ENCODE measurements around the gene RPRM. TPM values are rescaled to one million over a fixed set of nuclear protein-coding genes. Genes with fewer than 3 reads are reported as not detected.
"Not testable (repeated sequence)": the region's sequence is repeated elsewhere in the genome, so short reads cannot be mapped to it uniquely, and the experiment has no call there.

The RPRM gene
- total and polyA plus RNA-seq, 10 donors, result 0.56 to 2.2 (median 1.5) TPM

GRCh38 chr2:153510996-153511395 is 32.4 kb upstream of the RPRM start:
- Histone ChIP-seq H3K9me3 (peaks cover 0 to 27% (median 16%) of the 10 kb centered on the region in 8 donors), H3K4me3 (no peak overlapping the region), H3K27ac (no peak overlapping the region), H3K4me1 (no peaks in the 10 kb centered on the region), H3K36me3 (no peaks in the 10 kb centered on the region), H3K27me3 (replicated peaks in 1 of 7) (peaks cover 0 to 8% (median 0%) of the 10 kb centered on the region in 7 donors)
- intact Hi-C loops (cut with DNase I; ENCODE audit: low total_unique reads), result loop anchor here (10.0 kb wide), 1 partner anchor 1476 kb away; no protein-coding TSS in a partner anchor
- 74 to 84% (median 77%) methylated on average over 4 of the region's 4 CpGs for WGBS, 5 donors
- DNase-seq, result no peak
- no peak for TF ChIP-seq POLR2A (IDR thresholded peaks at IDR 0.05)
- TF ChIP-seq POLR2AphosphoS5 (IDR thresholded peaks at IDR 0.05), result no peak
- no peak for TF ChIP-seq CTCF (IDR thresholded peaks at IDR 0.05 in 8 of 11, conservative IDR thresholded peaks at IDR 0.05 in 3 of 11)

GRCh38 chr2:153509133-153509532 is 30.6 kb upstream of the RPRM start:
- Histone ChIP-seq H3K4me3 (no peak overlapping the region), H3K27ac (no peak overlapping the region), H3K27me3 (replicated peaks in 1 of 7) (peaks cover 0 to 8% (median 0%) of the 10 kb centered on the region in 7 donors), H3K36me3 (no peaks in the 10 kb centered on the region), H3K4me1 (no peaks in the 10 kb centered on the region), H3K9me3 (peaks cover 0 to 35% (median 17%) of the 10 kb centered on the region in 8 donors)
- no peak for TF ChIP-seq POLR2AphosphoS5 (IDR thresholded peaks at IDR 0.05)
- no peak for TF ChIP-seq CTCF (IDR thresholded peaks at IDR 0.05 in 8 of 11, conservative IDR thresholded peaks at IDR 0.05 in 3 of 11)
- no peak for TF ChIP-seq POLR2A (IDR thresholded peaks at IDR 0.05)
- WGBS, 5 donors, result 81 to 94% (median 87%) methylated on average over 13 to 15 of the region's 15 CpGs
- intact Hi-C loops (cut with DNase I; ENCODE audit: low total_unique reads), result no loop called here
- no peak for DNase-seq

GRCh38 chr2:153506499-153506898 is 27.9 kb upstream of the RPRM start:
- H3K27me3 ChIP-seq (replicated peaks in 1 of 7); intact Hi-C loops (cut with DNase I; ENCODE audit: low total_unique reads); DNase-seq; H3K4me1 ChIP-seq; H3K4me3 ChIP-seq; H3K36me3 ChIP-seq; H3K27ac ChIP-seq: not testable (repeated sequence)
- peaks cover 0 to 39% (median 19%) of the 10 kb centered on the region in 8 donors for H3K9me3 ChIP-seq

GRCh38 chr2:153499439-153499838 is 20.9 kb upstream of the RPRM start:
- Histone ChIP-seq H3K27me3 (replicated peaks in 1 of 7) (peaks cover 0 to 6% (median 0%) of the 10 kb centered on the region in 7 donors), H3K9me3 (peaks cover 0 to 4% (median 0%) of the 10 kb centered on the region in 8 donors), H3K36me3 (no peaks in the 10 kb centered on the region), H3K27ac (no peak overlapping the region), H3K4me3 (no peak overlapping the region), H3K4me1 (no peaks in the 10 kb centered on the region)
- no peak for TF ChIP-seq CTCF (IDR thresholded peaks at IDR 0.05 in 8 of 11, conservative IDR thresholded peaks at IDR 0.05 in 3 of 11)
- TF ChIP-seq POLR2AphosphoS5 (IDR thresholded peaks at IDR 0.05), result no peak
- no peak for TF ChIP-seq POLR2A (IDR thresholded peaks at IDR 0.05)
- DNase-seq, result no peak
- WGBS, 5 donors, result 81 to 93% (median 89%) methylated on average over 3 to 5 of the region's 5 CpGs
- intact Hi-C loops (cut with DNase I; ENCODE audit: low total_unique reads), result no loop called here

Data from spleen (tissue), 11 donors.